H9 (cell line): ENCODE data around the gene ANO6. TPM values are rescaled to one million over a fixed set of nuclear protein-coding genes. Genes with fewer than 3 reads are reported as not detected.

Source experiments
- DNase-seq: peaks from one replicate; pipeline ENCODE4 v3.0.0-alpha.2; 2017
- H2AFZ ChIP-seq: one replicate; pipeline ENCODE4 v1.6.1; 2013; ENCODE audit warnings: mild to moderate bottlenecking, low read length, control low read depth, moderate library complexity
- H2AK5ac ChIP-seq: 2 replicates; pipeline ENCODE4 v1.6.1; 2013; ENCODE audit warnings: low read length, control low read depth, mixed read lengths; ENCODE audit not compliant: insufficient read length
- H2BK120ac ChIP-seq: one replicate; pipeline ENCODE4 v1.6.1; 2013; ENCODE audit warnings: low read depth, mild to moderate bottlenecking, low read length, control low read depth, inconsistent platforms; ENCODE audit not compliant: poor library complexity, severe bottlenecking
- H2BK12ac ChIP-seq: 2 replicates; pipeline ENCODE4 v1.6.1; 2013; ENCODE audit warnings: low read length, control low read depth, mixed read lengths, low read depth; ENCODE audit not compliant: insufficient read length
- H2BK15ac ChIP-seq: 2 replicates; pipeline ENCODE4 v1.6.1; 2013; ENCODE audit warnings: low read depth, low read length, control low read depth
- H2BK20ac ChIP-seq: one replicate; pipeline ENCODE4 v1.6.1; 2013; ENCODE audit warnings: low read depth, mild to moderate bottlenecking, low read length, control low read depth, inconsistent platforms; ENCODE audit not compliant: poor library complexity, severe bottlenecking
- H2BK5ac ChIP-seq: 2 replicates; pipeline ENCODE4 v1.6.1; 2013; ENCODE audit warnings: low read length, control low read depth, mixed read lengths; ENCODE audit not compliant: insufficient read length
- H3K14ac ChIP-seq: 2 replicates; pipeline ENCODE4 v1.6.1; 2013; ENCODE audit warnings: low read length, control low read depth; ENCODE audit not compliant: insufficient read depth
- H3K18ac ChIP-seq: 2 replicates; pipeline ENCODE4 v1.6.1; 2013; ENCODE audit warnings: low read depth, mild to moderate bottlenecking, mixed read lengths, low read length, control low read depth; ENCODE audit not compliant: insufficient read length
- H3K23ac ChIP-seq: 2 replicates; pipeline ENCODE4 v1.6.1; 2013; ENCODE audit warnings: low read length, control low read depth, mixed read lengths, low read depth; ENCODE audit not compliant: insufficient read length
- H3K23me2 ChIP-seq: 2 replicates; pipeline ENCODE4 v1.6.1; 2013; ENCODE audit warnings: low read depth, mild to moderate bottlenecking, mixed read lengths, low read length, control low read depth; ENCODE audit not compliant: insufficient read length, poor library complexity, severe bottlenecking
- H3K27ac ChIP-seq: 2 replicates; pipeline ENCODE4 v1.5.1; 2013; ENCODE audit warnings: low read length, control low read depth, mixed read lengths, low read depth; ENCODE audit not compliant: insufficient read length
- H3K27me3 ChIP-seq: 2 replicates; pipeline ENCODE4 v1.6.1; 2013; ENCODE audit warnings: low read length, control low read depth, inconsistent platforms; ENCODE audit not compliant: insufficient read depth
- H3K4ac ChIP-seq: 2 replicates; pipeline ENCODE4 v1.6.1; 2013; ENCODE audit warnings: low read depth, mild to moderate bottlenecking, control low read depth, inconsistent platforms, low read length, moderate library complexity
- H3K4me1 ChIP-seq: 2 replicates; pipeline ENCODE4 v1.6.1; 2013; ENCODE audit warnings: low read length, control low read depth, inconsistent platforms; ENCODE audit not compliant: insufficient read depth
- H3K4me2 ChIP-seq: 2 replicates; pipeline ENCODE4 v1.6.1; 2013; ENCODE audit warnings: low read length, control low read depth, mixed read lengths; ENCODE audit not compliant: insufficient read length, insufficient read depth
- H3K56ac ChIP-seq: 2 replicates; pipeline ENCODE4 v1.6.1; 2013; ENCODE audit warnings: low read depth, mild to moderate bottlenecking, mixed read lengths, low read length, control low read depth; ENCODE audit not compliant: insufficient read length
- H3K79me1 ChIP-seq: 2 replicates; pipeline ENCODE4 v1.6.1; 2013; ENCODE audit warnings: low read depth, mild to moderate bottlenecking, moderate library complexity, low read length, control low read depth, inconsistent platforms; ENCODE audit not compliant: insufficient read depth, poor library complexity, severe bottlenecking
- H3K79me2 ChIP-seq: 2 replicates; pipeline ENCODE4 v1.6.1; 2013; ENCODE audit warnings: low read length, control low read depth, inconsistent platforms; ENCODE audit not compliant: insufficient read depth
- H3K9ac ChIP-seq: 2 replicates; pipeline ENCODE4 v1.6.1; 2013; ENCODE audit warnings: low read length, control low read depth, mixed read lengths; ENCODE audit not compliant: insufficient read length; ENCODE audit errors: extremely low read depth
- H3K9me3 ChIP-seq: one replicate; pipeline ENCODE4 v1.6.1; 2013; ENCODE audit warnings: low read depth, low read length, inconsistent platforms; ENCODE audit not compliant: control insufficient read depth
- H3T11ph ChIP-seq: one replicate; pipeline ENCODE4 v1.6.1; 2013; ENCODE audit warnings: mild to moderate bottlenecking, low read length, control low read depth, inconsistent platforms
- H4K20me1 ChIP-seq: one replicate; pipeline ENCODE4 v1.6.1; 2013; ENCODE audit not compliant: control insufficient read depth, insufficient read length, insufficient read depth
- H4K5ac ChIP-seq: 2 replicates; pipeline ENCODE4 v1.6.1; 2013; ENCODE audit warnings: low read depth, mild to moderate bottlenecking, mixed read lengths, low read length, control low read depth; ENCODE audit not compliant: insufficient read length
- H4K8ac ChIP-seq: replicated peaks from 2 replicates; pipeline ENCODE4 v1.6.1; 2013; ENCODE audit warnings: low read length, control low read depth, mixed read lengths, low read depth; ENCODE audit not compliant: insufficient read length
- H4K91ac ChIP-seq: 2 replicates; pipeline ENCODE4 v1.6.1; 2013; ENCODE audit warnings: low read depth, mild to moderate bottlenecking, moderate library complexity, mixed read lengths, low read length, control low read depth; ENCODE audit not compliant: insufficient read length
- H3K27ac Mint-ChIP-seq, 3 experiments: 2 replicates in 2 of 3; 3 replicates in 1 of 3; pipeline ENCODE4 v1.8.0; 2020 to 2021; ENCODE audit warnings: mixed read lengths in 3 of 3, mild to moderate bottlenecking in 1 of 3, moderate library complexity in 1 of 3
- H3K27me3 Mint-ChIP-seq: 2 replicates; pipeline ENCODE4 v1.8.0; 2021; ENCODE audit warnings: low read depth, mild to moderate bottlenecking, moderate library complexity, mixed read lengths
- H3K36me3 Mint-ChIP-seq, 3 experiments: 2 replicates in 2 of 3; 3 replicates in 1 of 3; pipeline ENCODE4 v1.8.0; 2020 to 2021; ENCODE audit warnings: low read depth in 3 of 3, mixed read lengths in 3 of 3; ENCODE audit not compliant: insufficient read depth in 1 of 3
- H3K4me1 Mint-ChIP-seq, 2 experiments: 2 replicates each; pipeline ENCODE4 v1.8.0; 2020; ENCODE audit warnings: mixed read lengths in 2 of 2
- H3K4me3 Mint-ChIP-seq, 2 experiments: 2 replicates in 1 of 2; 3 replicates in 1 of 2; pipeline ENCODE4 v1.8.0; 2020 to 2021; ENCODE audit warnings: mild to moderate bottlenecking in 2 of 2, mixed read lengths in 2 of 2, moderate library complexity in 1 of 2
- H3K9me3 Mint-ChIP-seq, 2 experiments: 2 replicates in 1 of 2; 3 replicates in 1 of 2; pipeline ENCODE4 v1.8.0; 2020; ENCODE audit warnings: mild to moderate bottlenecking in 2 of 2, mixed read lengths in 2 of 2, moderate library complexity in 1 of 2
- WGBS: extraction: QIAGEN DNeasy Blood & Tissue Kit; methylation state at CpG from one replicate; pipeline ENCODE4 v1.1.7; 2013; ENCODE audit warnings: missing lambda C conversion rate, low lambda C conversion rate, mixed read lengths; ENCODE audit not compliant: insufficient read length; ENCODE audit errors: extremely low coverage; 5-methylcytosine and 5-hydroxymethylcytosine counted together
- total RNA-seq: library from RNA; stranded (reverse); gene quantifications from 2 replicates; pipeline ENCODE4 v1.2.1, GENCODE V29; 2021
- TF ChIP-seq, protein P1 (sequence below): fragments of 200-600 bp; sonication (generic); conservative IDR thresholded peaks from 3 replicates; pipeline ENCODE4 v1.8.0; 2021; ENCODE audit warnings: antibody characterized with exemption, mild to moderate bottlenecking

ANO6 gene
- total RNA-seq, 1 experiment from 2014 or later: 24.3 TPM

DNA sequence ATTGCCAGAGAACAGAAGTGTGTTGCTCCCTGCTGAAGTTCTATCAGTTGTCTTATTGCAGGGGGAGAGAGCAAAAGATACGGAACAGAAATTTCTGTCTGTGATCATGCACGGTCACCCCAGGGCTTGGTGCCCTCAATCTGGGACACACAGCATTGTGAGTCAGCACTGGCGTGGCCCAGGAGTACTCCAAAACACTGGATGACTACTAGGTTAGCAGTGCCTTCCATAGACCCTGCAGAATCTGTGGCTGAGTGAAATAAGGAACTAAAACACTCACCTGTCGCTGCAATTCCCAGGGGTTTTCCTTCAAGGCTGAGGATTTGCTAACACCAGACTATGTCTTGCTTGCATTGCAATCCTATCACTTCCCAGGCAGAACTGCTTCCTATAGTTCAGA lies 165.5 kb downstream of the ANO6 start:
- Histone ChIP-seq H3K79me1 (no peaks in the 10 kb centered on the region), H2BK5ac (no peak overlapping the region), H3K9me3 (no peaks in the 10 kb centered on the region), H2BK15ac (no peak overlapping the region), H3K56ac (no peak overlapping the region), H3K27ac (no peak overlapping the region), H3K23ac (no peak overlapping the region), H3K18ac (no peak overlapping the region), H3K4me2 (no peak overlapping the region), H4K5ac (no peak overlapping the region), H2BK20ac (no peak overlapping the region), H3K27me3 (no peaks in the 10 kb centered on the region), H2BK120ac (no peak overlapping the region), H4K20me1 (no peaks in the 10 kb centered on the region), H3K14ac (no peak overlapping the region), H2AFZ (no peak overlapping the region), H2AK5ac (no peak overlapping the region), H3K4me1 (no peaks in the 10 kb centered on the region), H4K8ac (no peak overlapping the region), H3T11ph (no peak overlapping the region), H3K9ac (no peak overlapping the region), H3K4ac (no peak overlapping the region), H4K91ac (no peak overlapping the region), H2BK12ac (no peak overlapping the region), H3K23me2 (no peaks in the 10 kb centered on the region), H3K79me2 (no peaks in the 10 kb centered on the region)
- no CpG with 5 or more reads among the region's 4 CpGs for WGBS
- Mint-ChIP-seq H3K27me3 (no peaks in the 10 kb centered on the region), H3K36me3 (peaks cover 6 to 23% (median 23%) of the 10 kb centered on the region in 3 experiments; a peak in 6 of 7 replicates), H3K27ac (no peak overlapping the region), H3K4me1 (no peaks in the 10 kb centered on the region; a peak in 1 of 4 replicates), H3K9me3 (no peaks in the 10 kb centered on the region), H3K4me3 (no peak overlapping the region)
- DNase-seq: no peak
- TF ChIP-seq, protein P1, sequence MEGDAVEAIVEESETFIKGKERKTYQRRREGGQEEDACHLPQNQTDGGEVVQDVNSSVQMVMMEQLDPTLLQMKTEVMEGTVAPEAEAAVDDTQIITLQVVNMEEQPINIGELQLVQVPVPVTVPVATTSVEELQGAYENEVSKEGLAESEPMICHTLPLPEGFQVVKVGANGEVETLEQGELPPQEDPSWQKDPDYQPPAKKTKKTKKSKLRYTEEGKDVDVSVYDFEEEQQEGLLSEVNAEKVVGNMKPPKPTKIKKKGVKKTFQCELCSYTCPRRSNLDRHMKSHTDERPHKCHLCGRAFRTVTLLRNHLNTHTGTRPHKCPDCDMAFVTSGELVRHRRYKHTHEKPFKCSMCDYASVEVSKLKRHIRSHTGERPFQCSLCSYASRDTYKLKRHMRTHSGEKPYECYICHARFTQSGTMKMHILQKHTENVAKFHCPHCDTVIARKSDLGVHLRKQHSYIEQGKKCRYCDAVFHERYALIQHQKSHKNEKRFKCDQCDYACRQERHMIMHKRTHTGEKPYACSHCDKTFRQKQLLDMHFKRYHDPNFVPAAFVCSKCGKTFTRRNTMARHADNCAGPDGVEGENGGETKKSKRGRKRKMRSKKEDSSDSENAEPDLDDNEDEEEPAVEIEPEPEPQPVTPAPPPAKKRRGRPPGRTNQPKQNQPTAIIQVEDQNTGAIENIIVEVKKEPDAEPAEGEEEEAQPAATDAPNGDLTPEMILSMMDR: no peak
